ENCODE data around the gene RGS12.

Gene RGS12

DNA sequence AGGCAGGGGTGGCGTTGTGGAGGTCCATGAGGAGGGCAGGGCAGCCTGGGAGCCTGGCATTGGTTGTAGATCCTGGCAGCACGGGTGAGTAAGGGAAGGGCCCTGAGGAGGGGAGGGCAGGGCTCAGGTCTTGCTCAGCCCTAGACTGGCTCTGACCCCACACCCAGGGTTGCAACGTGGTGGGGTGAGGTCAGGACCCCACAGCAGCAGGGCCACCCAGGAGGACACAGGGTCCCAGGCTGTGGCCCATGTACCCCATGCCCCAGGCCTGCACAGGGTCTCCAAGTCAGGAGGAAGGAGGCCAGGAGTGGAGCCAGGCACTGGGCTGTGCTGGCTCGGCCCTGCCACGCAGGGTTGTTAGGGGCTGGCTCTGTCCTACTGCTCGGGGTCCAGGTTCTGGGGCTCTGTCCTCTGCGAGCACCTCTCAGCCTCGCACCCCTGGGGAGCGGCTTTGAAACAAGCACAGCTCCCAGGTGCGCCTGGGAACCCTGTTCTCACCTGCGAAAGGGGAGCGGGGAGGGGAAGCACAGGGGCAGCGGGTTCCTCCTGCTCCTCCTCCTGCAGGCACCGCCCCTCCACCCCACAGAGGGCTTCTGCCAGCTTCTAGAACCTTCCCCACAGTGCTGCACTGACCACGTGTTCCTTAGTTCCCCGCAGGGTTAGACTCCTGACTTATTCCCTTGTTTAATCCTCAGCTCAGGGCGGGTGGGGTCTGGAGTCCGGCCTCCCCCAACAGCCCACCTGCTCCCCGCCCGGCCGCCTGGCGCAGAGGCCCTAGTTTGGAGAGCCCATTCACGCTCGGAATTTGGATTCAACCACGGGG, 23.5 kb upstream of the RGS12 start:
- no peak for DNase-seq (ENCODE audit: low read depth, low spot score)

DNA sequence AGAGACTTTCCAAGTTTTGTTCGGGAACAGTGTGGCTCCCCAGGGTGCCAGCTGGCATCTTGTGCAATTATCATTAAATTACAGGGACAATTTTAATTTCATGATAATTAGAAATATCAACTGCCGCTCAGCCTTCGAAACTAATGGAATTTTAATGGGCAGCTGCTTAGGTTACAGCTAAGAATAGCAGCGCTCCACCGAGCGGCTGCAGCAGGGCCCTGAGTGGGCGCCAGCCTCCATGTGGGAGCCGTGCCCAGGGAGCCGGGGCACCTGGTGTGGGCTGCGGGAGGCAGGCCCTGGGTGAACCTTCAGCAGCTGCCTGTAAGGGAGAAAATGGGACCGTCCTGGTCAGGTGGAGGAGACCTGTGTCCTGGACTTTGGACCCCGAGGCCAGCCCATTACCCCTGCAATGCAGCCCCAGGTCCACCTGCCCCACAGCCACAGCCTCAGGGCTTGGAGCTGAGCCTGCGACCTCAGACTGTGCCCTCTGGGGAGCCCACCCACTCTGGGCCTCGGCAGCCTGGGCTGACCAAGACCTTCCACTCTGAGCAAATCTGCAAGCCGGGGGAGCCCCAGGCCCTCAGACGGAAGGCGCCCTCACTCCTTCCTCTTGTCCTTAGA, 22.7 kb upstream of the RGS12 start:
- H3K27ac ChIP-seq = no peak overlapping the region
- DNase-seq (ENCODE audit: low read depth, low spot score) = no peak

More for the DNA sequence above, 23.5 kb upstream of the RGS12 start:
- no peak overlapping the region for H3K27ac ChIP-seq

GRCh38 chr4:3271131-3271530, 21.7 kb upstream of the RGS12 start:
- no peak for DNase-seq (ENCODE audit: low read depth, low spot score)

DNA sequence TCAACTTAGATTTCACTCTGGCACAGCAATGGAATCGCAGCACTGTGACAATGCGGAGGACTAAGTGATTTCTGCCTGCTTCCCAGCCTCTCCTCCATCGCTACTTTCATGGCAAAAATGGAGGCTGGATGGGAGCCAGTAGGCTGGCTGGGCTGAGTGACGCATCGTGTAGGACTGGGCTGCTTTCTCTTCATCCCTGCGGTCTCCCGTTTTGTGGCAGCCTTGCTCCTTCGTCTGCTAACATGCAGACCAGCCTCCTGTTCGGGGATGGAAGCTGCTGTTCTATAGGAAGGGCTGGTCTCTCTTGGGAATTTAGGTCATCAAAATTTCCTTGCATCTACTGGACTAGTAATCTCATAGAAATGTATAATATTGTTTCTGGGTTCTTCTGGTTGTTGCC, 15.8 kb upstream of the RGS12 start:
- no peak for DNase-seq (ENCODE audit: low read depth, low spot score)
- H3K27ac ChIP-seq = no peak overlapping the region

More at GRCh38 chr4:3271131-3271530, 21.7 kb upstream of the RGS12 start:
- no peak overlapping the region for H3K27ac ChIP-seq

- DNase-seq (ENCODE audit: low read depth, low spot score) = no peak
- H3K27ac ChIP-seq = no peak overlapping the region
These were observed 12.4 kb upstream of the RGS12 start for GRCh38 chr4:3280466-3280865.

DNA sequence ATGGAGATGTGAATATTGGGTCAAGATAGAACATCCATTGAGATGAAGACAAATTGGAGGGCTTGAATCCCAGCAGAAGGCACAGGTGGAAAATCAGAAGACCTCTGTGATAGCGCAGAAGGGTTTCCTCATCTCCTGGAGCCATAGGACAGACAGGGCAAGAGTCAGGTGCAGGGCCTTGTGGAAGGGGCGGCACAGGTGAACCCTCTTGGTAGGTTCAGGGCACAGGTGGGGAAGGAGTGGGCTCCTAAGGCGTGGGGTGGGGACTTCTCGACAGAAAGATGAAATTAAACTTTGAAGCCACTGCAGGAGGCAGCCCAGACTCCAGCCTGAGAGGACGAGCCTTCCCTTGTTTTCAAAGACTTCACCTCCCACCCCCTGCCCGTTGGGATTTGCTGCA, 9.3 kb upstream of the RGS12 start:
- DNase-seq (ENCODE audit: low read depth, low spot score) = no peak
- H3K27ac ChIP-seq = no peak overlapping the region

DNA sequence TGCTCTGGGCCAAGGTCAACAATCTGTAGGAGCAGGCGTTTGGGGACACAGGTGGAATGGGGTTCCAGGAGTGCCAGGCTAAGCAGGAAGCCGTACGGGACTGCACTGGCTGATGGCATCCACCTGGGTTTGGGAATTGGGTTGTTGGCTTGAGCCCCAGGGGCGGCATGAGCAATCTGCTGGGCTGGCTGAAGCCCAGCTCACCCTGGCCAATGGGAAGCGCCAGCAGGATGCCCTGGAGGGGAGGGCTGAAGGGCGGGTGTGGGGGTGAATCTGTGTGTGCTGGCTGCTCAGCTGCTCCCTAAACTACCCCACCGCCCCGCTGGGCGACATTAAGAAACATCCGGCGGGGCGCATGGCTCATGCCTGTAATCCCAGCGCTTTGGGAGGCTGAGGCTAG, 8.9 kb upstream of the RGS12 start:
- H3K27ac ChIP-seq = no peak overlapping the region
- no peak for DNase-seq (ENCODE audit: low read depth, low spot score)

- DNase-seq (ENCODE audit: low read depth, low spot score) = no peak
- no peak overlapping the region for H3K27ac ChIP-seq
These were observed 7.9 kb upstream of the RGS12 start for GRCh38 chr4:3284734-3285557.

DNA sequence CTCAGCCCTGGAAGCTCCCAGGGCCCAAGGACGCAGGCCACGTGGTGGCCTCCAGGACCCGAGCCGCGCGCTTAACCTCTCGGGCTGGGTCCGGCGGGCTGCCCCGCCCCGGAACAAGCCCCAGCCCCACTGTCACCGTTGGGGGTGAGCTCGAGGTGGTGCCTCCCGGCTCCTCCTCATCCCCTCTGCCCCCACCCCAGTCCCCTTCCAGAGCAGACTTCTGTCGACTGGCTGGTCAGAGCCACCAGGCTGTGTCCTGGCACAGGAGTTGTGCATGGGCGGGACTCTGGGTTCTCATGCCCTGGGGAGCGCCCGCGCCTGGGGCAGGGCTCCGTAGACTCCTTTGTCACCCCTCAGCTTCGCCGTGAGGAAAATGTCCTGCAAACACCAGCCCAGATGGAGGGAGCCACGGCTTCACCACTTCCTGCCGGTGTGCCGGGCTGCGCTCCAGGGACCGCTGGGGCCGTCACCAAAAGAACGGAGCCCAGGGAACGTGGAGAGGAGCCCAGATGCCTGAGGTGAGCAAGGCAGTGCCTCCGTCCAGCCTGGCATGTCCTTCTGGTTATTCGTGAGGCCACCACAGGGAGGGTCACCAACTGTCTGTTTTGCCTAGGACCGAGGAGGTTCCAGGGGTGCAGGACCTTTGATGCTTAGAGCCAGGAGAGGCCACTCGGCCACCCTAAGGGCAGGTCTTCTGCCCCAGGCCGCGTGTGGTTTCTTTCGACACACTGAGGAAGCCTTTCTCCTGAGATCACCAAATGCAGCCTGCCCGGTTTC, 7.1 kb upstream of the RGS12 start:
- H3K27ac ChIP-seq = no peak overlapping the region

DNA sequence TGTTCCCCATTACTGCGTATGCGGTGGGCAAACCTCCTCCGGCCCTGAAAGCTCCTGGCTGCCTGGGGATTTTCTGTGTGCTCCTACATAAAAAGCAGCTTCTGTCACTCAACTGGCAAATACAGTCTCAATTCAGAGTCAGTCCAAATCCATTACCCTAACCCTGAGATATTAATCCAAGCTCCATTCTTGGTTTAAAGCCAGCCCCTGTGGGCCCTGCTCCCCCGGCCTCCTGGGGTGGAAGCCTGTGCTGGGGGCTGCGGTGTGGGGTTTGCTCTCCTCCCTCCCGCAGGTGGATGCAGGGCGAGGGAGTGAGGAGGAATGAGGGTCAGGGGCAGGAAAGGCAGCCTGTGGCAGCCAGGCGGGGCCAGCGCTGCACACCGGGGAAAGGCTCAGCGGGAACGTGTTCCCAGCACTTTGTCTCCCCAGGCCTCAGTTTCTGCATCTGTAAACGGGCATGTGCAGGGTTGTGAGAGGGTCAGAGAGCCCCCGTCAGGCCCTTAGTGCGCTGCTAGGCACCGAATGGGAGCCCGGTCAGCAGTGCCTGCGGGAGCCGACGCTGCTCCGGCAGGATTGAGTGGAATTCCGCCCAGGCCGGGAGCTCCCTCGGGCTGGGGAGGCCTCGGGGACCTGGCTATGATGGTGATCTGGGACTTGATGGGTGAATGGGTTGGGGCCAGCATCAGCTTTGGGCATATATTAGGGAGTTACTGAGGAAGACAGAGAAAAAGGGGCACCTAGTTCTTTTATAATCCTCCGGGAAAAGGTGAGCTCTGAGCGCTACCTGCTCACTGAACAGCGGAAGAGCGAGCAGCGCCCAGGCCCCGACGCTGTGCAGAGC, 6.3 kb upstream of the RGS12 start:
- no peak overlapping the region for H3K27ac ChIP-seq
- no peak for DNase-seq (ENCODE audit: low read depth, low spot score)

More for the DNA sequence above, 7.1 kb upstream of the RGS12 start:
- no peak for DNase-seq (ENCODE audit: low read depth, low spot score)

GRCh38 chr4:3287271-3287971, 5.4 kb upstream of the RGS12 start:
- no peak overlapping the region for H3K27ac ChIP-seq
- DNase-seq (ENCODE audit: low read depth, low spot score) = no peak

DNA sequence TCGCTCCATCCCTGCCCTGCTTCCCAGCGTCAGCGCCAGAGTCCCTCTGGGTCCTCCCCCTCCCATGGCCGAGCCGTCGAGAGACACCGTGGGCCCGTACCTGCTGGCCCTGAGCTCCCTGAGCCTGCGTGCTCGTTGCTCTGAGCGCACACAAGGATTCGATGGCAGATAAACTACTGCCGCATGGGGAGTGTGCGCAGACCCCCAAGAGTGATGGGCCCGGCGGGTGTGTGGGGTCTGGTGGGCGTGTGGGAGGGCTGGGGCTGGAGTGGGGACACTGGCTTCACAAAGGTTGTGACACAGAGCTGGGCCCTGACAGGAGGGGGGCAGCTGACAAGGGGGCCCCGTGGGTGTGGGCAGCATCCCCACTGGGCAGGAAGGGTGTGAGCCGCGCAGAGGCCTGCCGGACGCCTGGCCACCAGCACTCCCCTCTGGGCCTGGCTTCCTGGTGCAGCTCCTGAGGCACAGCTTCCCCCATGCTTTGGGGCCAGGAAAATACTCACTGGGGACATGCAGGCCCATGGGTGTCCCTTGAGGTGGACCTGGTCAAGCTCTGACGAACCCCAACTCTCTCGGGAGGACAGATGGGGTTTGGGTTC, 4.8 kb upstream of the RGS12 start:
- no peak for DNase-seq (ENCODE audit: low read depth, low spot score)
- no peak overlapping the region for H3K27ac ChIP-seq

GRCh38 chr4:3288571-3289094, 4.2 kb upstream of the RGS12 start:
- H3K27ac ChIP-seq = no peak overlapping the region
- no peak for DNase-seq (ENCODE audit: low read depth, low spot score)

- no peak for DNase-seq (ENCODE audit: low read depth, low spot score)
- H3K27ac ChIP-seq = no peak overlapping the region
These were observed 2.3 kb upstream of the RGS12 start for GRCh38 chr4:3290476-3290875.

- no peak overlapping the region for H3K27ac ChIP-seq
- no peak for DNase-seq (ENCODE audit: low read depth, low spot score)
These were observed 1.9 kb upstream of the RGS12 start for GRCh38 chr4:3290889-3291321.

GRCh38 chr4:3291411-3291968, 1.3 kb upstream of the RGS12 start:
- no peak for DNase-seq (ENCODE audit: low read depth, low spot score)
- peak overlapping the region; percentile 59 for H3K27ac ChIP-seq

- no peak for DNase-seq (ENCODE audit: low read depth, low spot score)
- H3K27ac ChIP-seq = peak overlapping the region; percentile 59
These were observed 751 bp upstream of the RGS12 start for GRCh38 chr4:3291969-3292570.
